Activated T-cell treated with anti-CD3 and anti-CD28 coated beads, Interleukin-2, amount 50 U/mL, for 72 hours (primary cell): Measurements from ENCODE around the gene PROC. TPM values are rescaled to one million over a fixed set of nuclear protein-coding genes. Genes with fewer than 3 reads are reported as not detected.
A peak's percentile ranks its signal among the peaks of the same experiment; 100 is the strongest.

Experiments
- ATAC-seq, 2 donors: fragments of 150-1000 bp; cut with Tn5 transposase; replicated peaks in 1 of 2; 2 replicates each; pipeline ENCODE4 v1.10.0; 2021; ENCODE audit warnings: moderate library complexity in 2 of 2, mild to moderate bottlenecking in 1 of 2
- DNase-seq, 2 donors: peaks; one replicate each; pipeline ENCODE4 v3.0.0; 2021 to 2022; ENCODE audit warnings: mixed read lengths in 1 of 2
- H3K27ac Mint-ChIP-seq: one replicate; pipeline ENCODE4 v1.8.0; 2022; ENCODE audit warnings: mild to moderate bottlenecking, moderate library complexity, mixed read lengths
- H3K27me3 Mint-ChIP-seq: one replicate; pipeline ENCODE4 v1.8.0; 2022; ENCODE audit warnings: low read depth, mixed read lengths
- H3K36me3 Mint-ChIP-seq, 2 donors: one replicate each; pipeline ENCODE4 v1.8.0; 2022; ENCODE audit warnings: mixed read lengths in 2 of 2, mild to moderate bottlenecking in 1 of 2; ENCODE audit not compliant: insufficient read depth in 2 of 2
- H3K4me1 Mint-ChIP-seq: one replicate; pipeline ENCODE4 v1.8.0; 2022; ENCODE audit warnings: low read depth, mixed read lengths
- H3K4me3 Mint-ChIP-seq, 2 donors: one replicate each; pipeline ENCODE4 v1.8.0; 2022; ENCODE audit warnings: mild to moderate bottlenecking in 2 of 2, mixed read lengths in 2 of 2, moderate library complexity in 2 of 2
- H3K9me3 Mint-ChIP-seq, 2 donors: one replicate each; pipeline ENCODE4 v1.8.0; 2022; ENCODE audit warnings: mixed read lengths in 2 of 2
- total RNA-seq, 2 donors: library from RNA; stranded (reverse); gene quantifications; one replicate each; pipeline ENCODE4 v1.2.3, GENCODE V29; 2022

Gene PROC
- total RNA-seq, 2 donors from 2014 or later = 0.42 TPM; not detected in 1

- no peak for DNase-seq
- peaks cover 28% of the 10 kb centered on the region for H3K4me1 Mint-ChIP-seq
- H3K27ac Mint-ChIP-seq = no peak overlapping the region
- no peaks in the 10 kb centered on the region for H3K9me3 Mint-ChIP-seq
- peaks cover 58% of the 10 kb centered on the region for H3K27me3 Mint-ChIP-seq
- ATAC-seq = no peak
- H3K4me3 Mint-ChIP-seq = no peak overlapping the region
- peaks cover 0 to 1% of the 10 kb centered on the region in 2 donors for H3K36me3 Mint-ChIP-seq
These were observed 2.0 kb downstream of the PROC start for GRCh38 chr2:127420039-127420864.

GRCh38 chr2:127421116-127421800 lies 3.0 kb downstream of the PROC start:
- H3K4me1 Mint-ChIP-seq = peaks cover 22% of the 10 kb centered on the region
- no peak overlapping the region for H3K27ac Mint-ChIP-seq
- H3K36me3 Mint-ChIP-seq = peaks cover 0 to 1% of the 10 kb centered on the region in 2 donors
- no peak for DNase-seq
- no peaks in the 10 kb centered on the region for H3K9me3 Mint-ChIP-seq
- H3K27me3 Mint-ChIP-seq = peaks cover 67% of the 10 kb centered on the region
- ATAC-seq = no peak
- H3K4me3 Mint-ChIP-seq = no peak overlapping the region

GRCh38 chr2:127421871-127422558 lies 3.8 kb downstream of the PROC start:
- H3K4me3 Mint-ChIP-seq = peak overlapping the region; percentile 30 to 65
- no peaks in the 10 kb centered on the region for H3K9me3 Mint-ChIP-seq
- DNase-seq (no peak), ATAC-seq (no peak)
- peaks cover 0 to 1% of the 10 kb centered on the region in 2 donors for H3K36me3 Mint-ChIP-seq
- peaks cover 14% of the 10 kb centered on the region for H3K4me1 Mint-ChIP-seq
- H3K27me3 Mint-ChIP-seq = peaks cover 62% of the 10 kb centered on the region
- H3K27ac Mint-ChIP-seq = no peak overlapping the region

DNA sequence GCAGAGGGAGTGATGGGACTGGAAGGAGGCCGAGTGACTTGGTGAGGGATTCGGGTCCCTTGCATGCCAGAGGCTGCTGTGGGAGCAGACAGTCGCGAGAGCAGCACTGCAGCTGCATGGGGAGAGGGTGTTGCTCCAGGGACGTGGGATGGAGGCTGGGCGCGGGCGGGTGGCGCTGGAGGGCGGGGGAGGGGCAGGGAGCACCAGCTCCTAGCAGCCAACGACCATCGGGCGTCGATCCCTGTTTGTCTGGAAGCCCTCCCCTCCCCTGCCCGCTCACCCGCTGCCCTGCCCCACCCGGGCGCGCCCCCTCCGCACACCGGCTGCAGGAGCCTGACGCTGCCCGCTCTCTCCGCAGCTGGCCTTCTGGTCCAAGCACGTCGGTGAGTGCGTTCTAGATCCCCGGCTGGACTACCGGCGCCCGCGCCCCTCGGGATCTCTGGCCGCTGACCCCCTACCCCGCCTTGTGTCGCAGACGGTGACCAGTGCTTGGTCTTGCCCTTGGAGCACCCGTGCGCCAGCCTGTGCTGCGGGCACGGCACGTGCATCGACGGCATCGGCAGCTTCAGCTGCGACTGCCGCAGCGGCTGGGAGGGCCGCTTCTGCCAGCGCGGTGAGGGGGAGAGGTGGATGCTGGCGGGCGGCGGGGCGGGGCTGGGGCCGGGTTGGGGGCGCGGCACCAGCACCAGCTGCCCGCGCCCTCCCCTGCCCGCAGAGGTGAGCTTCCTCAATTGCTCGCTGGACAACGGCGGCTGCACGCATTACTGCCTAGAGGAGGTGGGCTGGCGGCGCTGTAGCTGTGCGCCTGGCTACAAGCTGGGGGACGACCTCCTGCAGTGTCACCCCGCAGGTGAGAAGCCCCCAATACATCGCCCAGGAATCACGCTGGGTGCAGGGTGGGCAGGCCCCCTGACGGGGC lies 4.6 kb downstream of the PROC start:
- Mint-ChIP-seq H3K4me1 (peaks cover 6% of the 10 kb centered on the region), H3K4me3 (peak overlapping the region; percentile 39 to 70), H3K27ac (no peak overlapping the region), H3K27me3 (peaks cover 54% of the 10 kb centered on the region), H3K36me3 (peaks cover 0 to 1% of the 10 kb centered on the region in 2 donors), H3K9me3 (no peaks in the 10 kb centered on the region)
- ATAC-seq = peak; percentile 60 to 61
- DNase-seq = peak in 1 of 2 donors; percentile 27

- Mint-ChIP-seq H3K27me3 (peaks cover 49% of the 10 kb centered on the region), H3K36me3 (peaks cover 0 to 1% of the 10 kb centered on the region in 2 donors), H3K4me1 (peaks cover 6% of the 10 kb centered on the region), H3K4me3 (peak overlapping the region; percentile 11 to 25), H3K9me3 (no peaks in the 10 kb centered on the region), H3K27ac (no peak overlapping the region)
- no peak for DNase-seq
- ATAC-seq = peak; percentile 54 to 56
These were observed 5.2 kb downstream of the PROC start for GRCh38 chr2:127423478-127423843.

- no peak for DNase-seq
- H3K27me3 Mint-ChIP-seq = peaks cover 49% of the 10 kb centered on the region
- H3K4me3 Mint-ChIP-seq = peak overlapping the region; percentile 11 to 31
- H3K4me1 Mint-ChIP-seq = peaks cover 6% of the 10 kb centered on the region
- H3K9me3 Mint-ChIP-seq = no peaks in the 10 kb centered on the region
- peaks cover 0 to 1% of the 10 kb centered on the region in 2 donors for H3K36me3 Mint-ChIP-seq
- H3K27ac Mint-ChIP-seq = no peak overlapping the region
- no peak for ATAC-seq
These were observed 5.7 kb downstream of the PROC start for GRCh38 chr2:127423880-127424279.

GRCh38 chr2:127424598-127425520 lies 6.6 kb downstream of the PROC start:
- Mint-ChIP-seq H3K27me3 (peaks cover 49% of the 10 kb centered on the region), H3K4me3 (no peak overlapping the region), H3K36me3 (peaks cover 0 to 1% of the 10 kb centered on the region in 2 donors), H3K9me3 (no peaks in the 10 kb centered on the region), H3K4me1 (peaks cover 6% of the 10 kb centered on the region), H3K27ac (no peak overlapping the region)
- no peak for DNase-seq
- ATAC-seq = no peak

DNA sequence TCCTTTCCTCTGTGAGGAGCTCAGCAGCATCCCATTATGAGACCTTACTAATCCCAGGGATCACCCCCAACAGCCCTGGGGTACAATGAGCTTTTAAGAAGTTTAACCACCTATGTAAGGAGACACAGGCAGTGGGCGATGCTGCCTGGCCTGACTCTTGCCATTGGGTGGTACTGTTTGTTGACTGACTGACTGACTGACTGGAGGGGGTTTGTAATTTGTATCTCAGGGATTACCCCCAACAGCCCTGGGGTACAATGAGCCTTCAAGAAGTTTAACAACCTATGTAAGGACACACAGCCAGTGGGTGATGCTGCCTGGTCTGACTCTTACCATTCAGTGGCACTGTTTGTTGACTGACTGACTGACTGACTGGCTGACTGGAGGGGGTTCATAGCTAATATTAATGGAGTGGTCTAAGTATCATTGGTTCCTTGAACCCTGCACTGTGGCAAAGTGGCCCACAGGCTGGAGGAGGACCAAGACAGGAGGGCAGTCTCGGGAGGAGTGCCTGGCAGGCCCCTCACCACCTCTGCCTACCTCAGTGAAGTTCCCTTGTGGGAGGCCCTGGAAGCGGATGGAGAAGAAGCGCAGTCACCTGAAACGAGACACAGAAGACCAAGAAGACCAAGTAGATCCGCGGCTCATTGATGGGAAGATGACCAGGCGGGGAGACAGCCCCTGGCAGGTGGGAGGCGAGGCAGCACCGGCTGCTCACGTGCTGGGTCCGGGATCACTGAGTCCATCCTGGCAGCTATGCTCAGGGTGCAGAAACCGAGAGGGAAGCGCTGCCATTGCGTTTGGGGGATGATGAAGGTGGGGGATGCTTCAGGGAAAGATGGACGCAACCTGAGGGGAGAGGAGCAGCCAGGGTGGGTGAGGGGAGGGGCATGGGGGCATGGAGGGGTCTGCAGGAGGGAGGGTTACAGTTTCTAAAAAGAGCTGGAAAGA lies 7.6 kb downstream of the PROC start:
- Mint-ChIP-seq H3K27me3 (peaks cover 41% of the 10 kb centered on the region), H3K9me3 (no peaks in the 10 kb centered on the region), H3K27ac (no peak overlapping the region), H3K36me3 (peaks cover 0 to 1% of the 10 kb centered on the region in 2 donors), H3K4me1 (peaks cover 6% of the 10 kb centered on the region), H3K4me3 (no peak overlapping the region)
- ATAC-seq = no peak
- no peak for DNase-seq

DNA sequence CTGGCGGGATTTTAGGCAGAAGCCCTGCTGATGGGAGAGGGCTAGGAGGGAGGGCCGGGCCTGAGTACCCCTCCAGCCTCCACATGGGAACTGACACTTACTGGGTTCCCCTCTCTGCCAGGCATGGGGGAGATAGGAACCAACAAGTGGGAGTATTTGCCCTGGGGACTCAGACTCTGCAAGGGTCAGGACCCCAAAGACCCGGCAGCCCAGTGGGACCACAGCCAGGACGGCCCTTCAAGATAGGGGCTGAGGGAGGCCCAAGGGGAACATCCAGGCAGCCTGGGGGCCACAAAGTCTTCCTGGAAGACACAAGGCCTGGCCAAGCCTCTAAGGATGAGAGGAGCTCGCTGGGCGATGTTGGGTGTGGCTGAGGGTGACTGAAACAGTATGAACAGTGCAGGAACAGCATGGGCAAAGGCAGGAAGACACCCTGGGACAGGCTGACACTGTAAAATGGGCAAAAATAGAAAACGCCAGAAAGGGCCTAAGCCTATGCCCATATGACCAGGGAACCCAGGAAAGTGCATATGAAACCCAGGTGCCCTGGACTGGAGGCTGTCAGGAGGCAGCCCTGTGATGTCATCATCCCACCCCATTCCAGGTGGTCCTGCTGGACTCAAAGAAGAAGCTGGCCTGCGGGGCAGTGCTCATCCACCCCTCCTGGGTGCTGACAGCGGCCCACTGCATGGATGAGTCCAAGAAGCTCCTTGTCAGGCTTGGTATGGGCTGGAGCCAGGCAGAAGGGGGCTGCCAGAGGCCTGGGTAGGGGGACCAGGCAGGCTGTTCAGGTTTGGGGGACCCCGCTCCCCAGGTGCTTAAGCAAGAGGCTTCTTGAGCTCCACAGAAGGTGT lies 8.5 kb downstream of the PROC start:
- no peaks in the 10 kb centered on the region for H3K9me3 Mint-ChIP-seq
- H3K36me3 Mint-ChIP-seq = peaks cover 0 to 1% of the 10 kb centered on the region in 2 donors
- no peak for DNase-seq
- peaks cover 32% of the 10 kb centered on the region for H3K27me3 Mint-ChIP-seq
- peaks cover 6% of the 10 kb centered on the region for H3K4me1 Mint-ChIP-seq
- H3K27ac Mint-ChIP-seq = no peak overlapping the region
- ATAC-seq = no peak
- H3K4me3 Mint-ChIP-seq = no peak overlapping the region

DNA sequence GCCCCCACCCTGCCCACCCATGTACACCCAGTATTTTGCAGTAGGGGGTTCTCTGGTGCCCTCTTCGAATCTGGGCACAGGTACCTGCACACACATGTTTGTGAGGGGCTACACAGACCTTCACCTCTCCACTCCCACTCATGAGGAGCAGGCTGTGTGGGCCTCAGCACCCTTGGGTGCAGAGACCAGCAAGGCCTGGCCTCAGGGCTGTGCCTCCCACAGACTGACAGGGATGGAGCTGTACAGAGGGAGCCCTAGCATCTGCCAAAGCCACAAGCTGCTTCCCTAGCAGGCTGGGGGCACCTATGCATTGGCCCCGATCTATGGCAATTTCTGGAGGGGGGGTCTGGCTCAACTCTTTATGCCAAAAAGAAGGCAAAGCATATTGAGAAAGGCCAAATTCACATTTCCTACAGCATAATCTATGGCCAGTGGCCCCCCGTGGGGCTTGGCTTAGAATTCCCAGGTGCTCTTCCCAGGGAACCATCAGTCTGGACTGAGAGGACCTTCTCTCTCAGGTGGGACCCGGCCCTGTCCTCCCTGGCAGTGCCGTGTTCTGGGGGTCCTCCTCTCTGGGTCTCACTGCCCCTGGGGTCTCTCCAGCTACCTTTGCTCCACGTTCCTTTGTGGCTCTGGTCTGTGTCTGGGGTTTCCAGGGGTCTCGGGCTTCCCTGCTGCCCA lies 9.3 kb downstream of the PROC start:
- ATAC-seq (no peak), DNase-seq (no peak)
- H3K4me1 Mint-ChIP-seq = peaks cover 6% of the 10 kb centered on the region
- H3K4me3 Mint-ChIP-seq = no peak overlapping the region
- H3K27me3 Mint-ChIP-seq = peaks cover 24% of the 10 kb centered on the region
- H3K36me3 Mint-ChIP-seq = no peaks in the 10 kb centered on the region
- H3K9me3 Mint-ChIP-seq = no peaks in the 10 kb centered on the region
- H3K27ac Mint-ChIP-seq = no peak overlapping the region
